ENCODE data around the gene MINDY4B. TPM values are rescaled to one million over a fixed set of nuclear protein-coding genes. Genes with fewer than 3 reads are reported as not detected.

Gene MINDY4B
- not detected in 2 replicates for polyA plus RNA-seq

GRCh38 chr3:150905339-150905738 lies at the start of gene MINDY4B:
Gene MINDY4B (minus strand): TSS chr3:150905439. CDS start chr3:150905439, 0 bp downstream.

Other genes with a start within 250 kb of the MINDY4B start
- 0.79 TPM in 1 of 2 replicates, not detected in the other for gene ERICH6, start 201.5 kb downstream of the MINDY4B start, polyA plus RNA-seq
- 26.8 and 29.7 TPM in 2 replicates for gene SIAH2, start 142.3 kb downstream of the MINDY4B start, polyA plus RNA-seq
- gene CLRN1, start 67.3 kb upstream of the MINDY4B start, polyA plus RNA-seq, result not detected in 2 replicates
- 3.2 and 8.0 TPM in 2 replicates for gene MED12L, start 180.2 kb upstream of the MINDY4B start, polyA plus RNA-seq

Measured in Purkinje cell (primary cell).